HUES6 (cell line): ENCODE data around the gene PRRX2.
"Not testable (repeated sequence)": the region's sequence is repeated elsewhere in the genome, so short reads cannot be mapped to it uniquely, and the experiment has no call there.

Source experiments
- H3K27ac ChIP-seq: 2 replicates; pipeline ENCODE4 v1.7.0; 2013; ENCODE audit warnings: low read depth, mild to moderate bottlenecking, low read length, inconsistent platforms
- H3K27me3 ChIP-seq: 2 replicates; pipeline ENCODE4 v1.6.1; 2013; ENCODE audit warnings: low read length; ENCODE audit not compliant: control insufficient read depth, insufficient read depth
- H3K36me3 ChIP-seq: 2 replicates; pipeline ENCODE4 v1.6.1; 2013; ENCODE audit warnings: low read length; ENCODE audit not compliant: control insufficient read depth, insufficient read depth
- H3K4me1 ChIP-seq: 2 replicates; pipeline ENCODE4 v1.6.1; 2013; ENCODE audit warnings: low read length; ENCODE audit not compliant: control insufficient read depth, insufficient read depth
- H3K4me3 ChIP-seq: 2 replicates; pipeline ENCODE4 v1.5.1; 2013; ENCODE audit warnings: low read depth, low read length
- H3K9ac ChIP-seq: one replicate; pipeline ENCODE4 v1.6.1; 2013; ENCODE audit warnings: mild to moderate bottlenecking, low read length
- H3K9me3 ChIP-seq: 2 replicates; pipeline ENCODE4 v1.6.1; 2013; ENCODE audit warnings: low read depth, low read length; ENCODE audit not compliant: control insufficient read depth, insufficient read depth

Gene PRRX2

GRCh38 chr9:129628709-129629108, 36.7 kb upstream of the PRRX2 start:
- Histone ChIP-seq H3K36me3 (peaks cover 34% of the 10 kb centered on the region), H3K4me1 (peaks cover 29% of the 10 kb centered on the region), H3K27me3 (no peaks in the 10 kb centered on the region), H3K9me3 (no peaks in the 10 kb centered on the region), H3K27ac (no peak overlapping the region), H3K9ac (no peak overlapping the region), H3K4me3 (no peak overlapping the region)

DNA sequence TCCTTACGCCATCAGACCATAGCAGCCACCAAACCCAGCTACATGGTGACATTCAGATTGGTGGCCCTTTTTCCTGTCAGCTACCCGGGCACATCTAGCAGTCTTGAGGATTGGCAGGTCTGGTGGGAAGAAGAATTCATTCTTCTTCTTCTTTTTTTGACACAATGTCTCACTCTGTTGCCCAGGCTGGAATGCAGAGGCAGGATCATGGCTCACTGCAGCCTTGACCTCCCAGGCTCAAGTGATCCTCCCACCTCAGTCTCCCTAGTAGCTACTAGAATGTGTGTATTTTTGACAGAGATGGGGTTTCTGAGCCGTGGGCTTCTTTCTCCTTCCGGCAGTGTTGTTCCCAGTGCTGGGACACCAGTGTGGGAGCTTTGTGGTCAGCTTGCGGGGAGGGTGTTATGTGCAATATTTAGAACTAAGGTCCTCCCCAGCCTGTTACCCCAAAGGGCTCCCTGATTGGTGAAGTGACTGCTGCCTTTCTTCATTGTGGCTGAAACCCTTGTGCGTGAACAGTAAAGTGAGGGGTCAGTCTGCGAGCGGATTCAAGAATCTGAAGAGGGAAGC, 36.1 kb upstream of the PRRX2 start:
- H3K9ac ChIP-seq: no peak overlapping the region
- peaks cover 28% of the 10 kb centered on the region for H3K4me1 ChIP-seq
- H3K4me3 ChIP-seq: no peak overlapping the region
- H3K27me3 ChIP-seq: no peaks in the 10 kb centered on the region
- no peak overlapping the region for H3K27ac ChIP-seq
- H3K36me3 ChIP-seq: peaks cover 39% of the 10 kb centered on the region
- H3K9me3 ChIP-seq: no peaks in the 10 kb centered on the region

DNA sequence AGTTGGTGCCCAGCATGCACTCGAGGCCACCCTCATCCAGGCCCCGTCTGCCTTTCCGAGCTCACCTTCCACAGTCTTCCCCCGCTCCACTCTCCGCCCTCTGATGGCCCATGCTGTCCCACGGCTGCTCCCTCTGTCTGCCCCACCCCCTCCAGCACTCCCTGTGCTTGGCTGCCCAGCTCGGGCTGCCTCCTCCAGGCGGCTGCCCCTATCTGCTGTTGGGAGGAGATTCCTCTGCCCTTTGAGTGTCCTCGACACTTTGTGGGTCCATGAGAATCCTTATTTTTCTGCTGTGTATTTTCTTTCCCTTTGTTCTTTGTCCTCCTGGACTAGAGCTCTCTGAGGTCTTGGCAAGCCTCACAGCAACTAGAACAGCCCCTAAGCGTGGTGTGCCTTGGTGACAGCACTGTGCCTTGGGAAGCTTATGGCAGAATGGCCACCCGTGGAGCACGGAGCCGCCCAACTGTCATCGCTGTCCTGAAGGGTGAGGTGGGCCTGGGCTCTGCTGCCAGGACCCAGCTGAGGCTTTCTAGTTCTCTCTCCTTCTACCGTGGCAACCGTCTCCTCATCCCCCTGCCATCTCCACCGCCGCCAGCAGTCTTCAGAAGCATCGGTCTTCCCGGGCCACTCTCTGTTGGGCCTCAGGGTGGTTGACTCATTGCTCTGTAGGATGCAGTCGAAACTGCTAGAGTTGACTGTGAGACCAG, 34.3 kb upstream of the PRRX2 start:
- H3K27me3 ChIP-seq: no peaks in the 10 kb centered on the region
- peaks cover 54% of the 10 kb centered on the region for H3K36me3 ChIP-seq
- H3K9ac ChIP-seq: no peak overlapping the region
- no peak overlapping the region for H3K27ac ChIP-seq
- H3K4me3 ChIP-seq: no peak overlapping the region
- H3K9me3 ChIP-seq: no peaks in the 10 kb centered on the region
- H3K4me1 ChIP-seq: peaks cover 27% of the 10 kb centered on the region

DNA sequence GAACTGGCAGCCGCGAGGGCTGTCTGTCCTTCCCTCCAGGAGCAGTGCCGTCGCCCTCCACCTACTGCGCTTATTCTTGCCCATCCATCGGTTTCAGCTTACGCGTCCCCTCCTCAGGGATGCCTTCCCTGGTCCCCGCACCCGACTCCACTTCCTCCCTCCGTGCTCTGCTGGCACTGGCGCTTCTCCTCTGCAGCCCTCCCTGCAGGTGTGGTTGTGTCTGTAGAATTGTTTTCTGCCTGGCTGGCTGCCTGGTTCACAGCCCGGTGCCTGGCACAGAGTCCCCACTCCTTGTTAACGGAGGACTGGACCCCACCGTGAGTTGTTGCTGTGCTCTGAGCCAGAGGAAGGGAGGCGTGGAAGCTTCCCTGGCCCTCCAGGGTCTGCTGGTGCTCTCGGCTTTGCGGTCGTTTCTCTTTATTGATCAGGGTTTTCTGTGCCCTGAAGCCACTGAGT, 33.7 kb upstream of the PRRX2 start:
- Histone ChIP-seq H3K27ac (no peak overlapping the region), H3K9ac (no peak overlapping the region), H3K9me3 (no peaks in the 10 kb centered on the region), H3K4me3 (no peak overlapping the region), H3K27me3 (no peaks in the 10 kb centered on the region), H3K36me3 (peaks cover 58% of the 10 kb centered on the region), H3K4me1 (peaks cover 26% of the 10 kb centered on the region)

DNA sequence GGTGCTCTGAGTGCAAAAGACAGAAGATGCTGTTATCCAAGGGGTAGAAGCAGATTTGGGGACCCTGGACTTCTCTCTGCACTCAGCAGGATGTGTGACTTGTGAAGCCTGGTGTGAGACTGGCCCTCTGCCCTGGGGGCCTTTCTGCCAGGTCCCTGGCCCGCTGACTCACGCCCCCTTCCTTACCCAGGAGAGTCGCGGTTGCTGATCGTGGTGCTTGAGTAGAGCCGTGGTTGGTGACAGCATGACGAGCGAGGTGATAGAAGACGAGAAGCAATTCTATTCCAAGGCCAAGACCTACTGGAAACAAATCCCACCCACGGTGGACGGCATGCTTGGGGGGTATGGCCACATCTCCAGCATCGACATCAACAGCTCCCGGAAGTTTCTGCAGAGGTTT, 33.0 kb upstream of the PRRX2 start:
- H3K9ac ChIP-seq: no peak overlapping the region
- no peak overlapping the region for H3K27ac ChIP-seq
- H3K4me3 ChIP-seq: no peak overlapping the region
- H3K9me3 ChIP-seq: no peaks in the 10 kb centered on the region
- H3K27me3 ChIP-seq: no peaks in the 10 kb centered on the region
- peaks cover 65% of the 10 kb centered on the region for H3K36me3 ChIP-seq
- peaks cover 19% of the 10 kb centered on the region for H3K4me1 ChIP-seq

DNA sequence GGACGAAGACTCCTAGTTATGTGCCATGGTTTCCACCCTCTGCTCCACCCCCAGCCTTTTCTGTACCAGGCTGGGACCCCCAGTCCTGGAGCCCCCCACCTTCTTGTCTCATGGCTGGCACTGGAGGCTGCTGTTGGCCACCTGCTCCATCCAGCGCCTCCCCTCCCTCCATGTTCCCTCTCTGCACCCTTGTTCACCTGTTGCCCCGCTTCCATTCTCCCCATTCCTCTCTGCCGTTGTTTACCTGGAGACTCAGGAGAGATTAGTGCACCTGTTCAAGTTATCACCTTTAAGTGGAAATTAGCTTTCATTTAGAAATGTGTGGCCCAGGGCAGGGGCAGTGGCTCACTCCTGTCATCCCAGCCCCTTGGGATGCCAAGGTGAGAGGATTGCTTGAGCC, 32.2 kb upstream of the PRRX2 start:
- H3K36me3 ChIP-seq: peaks cover 65% of the 10 kb centered on the region
- H3K4me3 ChIP-seq: no peak overlapping the region
- no peaks in the 10 kb centered on the region for H3K27me3 ChIP-seq
- peaks cover 12% of the 10 kb centered on the region for H3K4me1 ChIP-seq
- no peak overlapping the region for H3K9ac ChIP-seq
- H3K9me3 ChIP-seq: no peaks in the 10 kb centered on the region
- no peak overlapping the region for H3K27ac ChIP-seq

- H3K4me1 ChIP-seq: peaks cover 12% of the 10 kb centered on the region
- no peaks in the 10 kb centered on the region for H3K27me3 ChIP-seq
- peaks cover 66% of the 10 kb centered on the region for H3K36me3 ChIP-seq
These were observed 31.6 kb upstream of the PRRX2 start for GRCh38 chr9:129633848-129634247.

GRCh38 chr9:129635099-129636065, 30.1 kb upstream of the PRRX2 start:
- H3K27me3 ChIP-seq: no peaks in the 10 kb centered on the region
- no peak overlapping the region for H3K27ac ChIP-seq
- peaks cover 11% of the 10 kb centered on the region for H3K4me1 ChIP-seq
- H3K9me3 ChIP-seq: no peaks in the 10 kb centered on the region
- no peak overlapping the region for H3K4me3 ChIP-seq
- H3K36me3 ChIP-seq: peaks cover 72% of the 10 kb centered on the region
- no peak overlapping the region for H3K9ac ChIP-seq

More at GRCh38 chr9:129633848-129634247, 31.6 kb upstream of the PRRX2 start:
- Histone ChIP-seq H3K4me3 (no peak overlapping the region), H3K9me3 (no peaks in the 10 kb centered on the region), H3K27ac (no peak overlapping the region), H3K9ac (no peak overlapping the region)

DNA sequence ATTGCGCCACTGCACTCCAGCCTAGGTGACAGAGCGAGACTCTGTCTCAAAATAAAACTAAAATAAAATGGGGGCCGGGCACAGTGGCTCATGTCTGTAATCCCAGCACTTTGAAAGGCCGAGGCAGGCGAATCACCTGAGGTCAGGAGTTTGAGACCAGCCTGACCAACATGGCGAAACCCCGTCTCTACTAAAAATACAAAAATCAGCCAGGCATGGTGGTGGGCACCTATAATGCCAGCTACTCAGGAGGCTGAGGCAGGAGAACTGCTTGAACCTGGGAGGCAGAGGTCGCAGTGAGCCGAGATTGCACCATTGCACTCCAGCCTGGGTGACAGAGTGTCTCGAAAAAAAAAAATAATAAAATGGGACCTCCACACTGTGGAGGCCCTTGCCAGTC, 29.1 kb upstream of the PRRX2 start:
- H3K4me1 ChIP-seq, H3K9ac ChIP-seq, H3K4me3 ChIP-seq, H3K9me3 ChIP-seq, H3K27me3 ChIP-seq, H3K27ac ChIP-seq: not testable (repeated sequence)
- H3K36me3 ChIP-seq: peaks cover 68% of the 10 kb centered on the region

- no peak overlapping the region for H3K4me3 ChIP-seq
- peaks cover 9% of the 10 kb centered on the region for H3K4me1 ChIP-seq
- no peak overlapping the region for H3K9ac ChIP-seq
- H3K27me3 ChIP-seq: no peaks in the 10 kb centered on the region
- peaks cover 67% of the 10 kb centered on the region for H3K36me3 ChIP-seq
- no peak overlapping the region for H3K27ac ChIP-seq
- H3K9me3 ChIP-seq: no peaks in the 10 kb centered on the region
These were observed 28.3 kb upstream of the PRRX2 start for GRCh38 chr9:129637102-129637501.
